Stimulated activated memory B cell treated with anti-CD40 and anti-IgM and Interleukin-4, amounts not matched to agents 10 μg/mL and 1 μg/mL and 100 μg/mL, for 72 hours (primary cell): Measurements from ENCODE around the gene SARNP.
"Not testable (repeated sequence)": the region's sequence is repeated elsewhere in the genome, so short reads cannot be mapped to it uniquely, and the experiment has no call there.

Source experiments
- ATAC-seq: fragments of 150-1000 bp; cut with Tn5 transposase; 2 replicates; pipeline ENCODE4 v1.10.0; 2021
- H3K27ac Mint-ChIP-seq: one replicate; pipeline ENCODE4 v1.8.0; 2022; ENCODE audit warnings: mild to moderate bottlenecking, mixed read lengths
- H3K27me3 Mint-ChIP-seq: one replicate; pipeline ENCODE4 v1.8.0; 2022; ENCODE audit warnings: mixed read lengths
- H3K36me3 Mint-ChIP-seq: one replicate; pipeline ENCODE4 v1.8.0; 2022; ENCODE audit warnings: mixed read lengths
- H3K4me1 Mint-ChIP-seq: one replicate; pipeline ENCODE4 v1.8.0; 2022; ENCODE audit warnings: mixed read lengths
- H3K4me3 Mint-ChIP-seq: one replicate; pipeline ENCODE4 v1.8.0; 2022; ENCODE audit warnings: mild to moderate bottlenecking, moderate library complexity, mixed read lengths
- H3K9me3 Mint-ChIP-seq: one replicate; pipeline ENCODE4 v1.8.0; 2022; ENCODE audit warnings: mixed read lengths

The SARNP gene

GRCh38 chr12:55780685-55781084 lies 36.8 kb downstream of the SARNP start:
- no peaks in the 10 kb centered on the region for H3K9me3 Mint-ChIP-seq
- peaks cover 51% of the 10 kb centered on the region for H3K36me3 Mint-ChIP-seq
- H3K4me1 Mint-ChIP-seq = peaks cover 4% of the 10 kb centered on the region
- H3K27ac Mint-ChIP-seq = peak overlapping the region; percentile 4
- no peak for ATAC-seq
- H3K4me3 Mint-ChIP-seq = no peak overlapping the region
- no peaks in the 10 kb centered on the region for H3K27me3 Mint-ChIP-seq

- ATAC-seq = no peak
- peaks cover 43% of the 10 kb centered on the region for H3K36me3 Mint-ChIP-seq
- no peaks in the 10 kb centered on the region for H3K27me3 Mint-ChIP-seq
- no peaks in the 10 kb centered on the region for H3K9me3 Mint-ChIP-seq
- H3K4me3 Mint-ChIP-seq = no peak overlapping the region
- H3K27ac Mint-ChIP-seq = no peak overlapping the region
- peaks cover 5% of the 10 kb centered on the region for H3K4me1 Mint-ChIP-seq
Observed at GRCh38 chr12:55777856-55778255, 39.7 kb downstream of the SARNP start.

- H3K9me3 Mint-ChIP-seq = no peaks in the 10 kb centered on the region
- ATAC-seq = no peak
- H3K27me3 Mint-ChIP-seq = no peaks in the 10 kb centered on the region
- peaks cover 11% of the 10 kb centered on the region for H3K4me1 Mint-ChIP-seq
- H3K36me3 Mint-ChIP-seq = peaks cover 40% of the 10 kb centered on the region
- H3K27ac Mint-ChIP-seq = no peak overlapping the region
- no peak overlapping the region for H3K4me3 Mint-ChIP-seq
Observed at GRCh38 chr12:55771736-55772135, 45.8 kb downstream of the SARNP start.

GRCh38 chr12:55767156-55767555 lies 50.4 kb downstream of the SARNP start:
- Mint-ChIP-seq H3K4me1 (peaks cover 6% of the 10 kb centered on the region), H3K27me3 (no peaks in the 10 kb centered on the region), H3K36me3 (peaks cover 31% of the 10 kb centered on the region), H3K27ac (no peak overlapping the region), H3K4me3 (no peak overlapping the region), H3K9me3 (no peaks in the 10 kb centered on the region)
- ATAC-seq = no peak

- H3K27me3 Mint-ChIP-seq = no peaks in the 10 kb centered on the region
- H3K36me3 Mint-ChIP-seq = peaks cover 28% of the 10 kb centered on the region
- no peaks in the 10 kb centered on the region for H3K9me3 Mint-ChIP-seq
- no peak for ATAC-seq
- H3K4me1 Mint-ChIP-seq = no peaks in the 10 kb centered on the region
- no peak overlapping the region for H3K4me3 Mint-ChIP-seq
- no peak overlapping the region for H3K27ac Mint-ChIP-seq
Observed at GRCh38 chr12:55765736-55766290, 51.7 kb downstream of the SARNP start.

- ATAC-seq = no peak
- Mint-ChIP-seq H3K27ac (no peak overlapping the region), H3K27me3 (no peaks in the 10 kb centered on the region), H3K36me3 (peaks cover 38% of the 10 kb centered on the region), H3K9me3 (no peaks in the 10 kb centered on the region), H3K4me3 (no peak overlapping the region), H3K4me1 (no peaks in the 10 kb centered on the region)
Observed at GRCh38 chr12:55762646-55763045, 54.9 kb downstream of the SARNP start.

- Mint-ChIP-seq H3K27me3 (no peaks in the 10 kb centered on the region), H3K27ac (no peak overlapping the region), H3K4me1 (peaks cover 3% of the 10 kb centered on the region), H3K36me3 (peaks cover 37% of the 10 kb centered on the region), H3K4me3 (no peak overlapping the region), H3K9me3 (no peaks in the 10 kb centered on the region)
- ATAC-seq = no peak
Observed at GRCh38 chr12:55760663-55761062, 56.9 kb downstream of the SARNP start.

GRCh38 chr12:55758575-55758974 lies 58.9 kb downstream of the SARNP start:
- not testable (repeated sequence) for H3K27me3 Mint-ChIP-seq, H3K27ac Mint-ChIP-seq, H3K4me1 Mint-ChIP-seq, ATAC-seq, H3K4me3 Mint-ChIP-seq, H3K9me3 Mint-ChIP-seq
- peaks cover 48% of the 10 kb centered on the region for H3K36me3 Mint-ChIP-seq

GRCh38 chr12:55757701-55758100 lies 59.8 kb downstream of the SARNP start:
- H3K27ac Mint-ChIP-seq = peak overlapping the region; percentile 50
- H3K4me3 Mint-ChIP-seq = no peak overlapping the region
- H3K4me1 Mint-ChIP-seq = peaks cover 7% of the 10 kb centered on the region
- ATAC-seq = no peak
- H3K9me3 Mint-ChIP-seq = no peaks in the 10 kb centered on the region
- peaks cover 48% of the 10 kb centered on the region for H3K36me3 Mint-ChIP-seq
- no peaks in the 10 kb centered on the region for H3K27me3 Mint-ChIP-seq

GRCh38 chr12:55755246-55755645 lies 62.3 kb downstream of the SARNP start:
- peaks cover 41% of the 10 kb centered on the region for H3K36me3 Mint-ChIP-seq
- H3K27ac Mint-ChIP-seq = peak overlapping the region; percentile 39

GRCh38 chr12:55748230-55748993 lies 69.1 kb downstream of the SARNP start:
- no peak overlapping the region for H3K4me3 Mint-ChIP-seq
- peak overlapping the region; percentile 26 for H3K27ac Mint-ChIP-seq
- H3K4me1 Mint-ChIP-seq = peaks cover 42% of the 10 kb centered on the region
- no peaks in the 10 kb centered on the region for H3K27me3 Mint-ChIP-seq
- H3K36me3 Mint-ChIP-seq = peaks cover 22% of the 10 kb centered on the region
- ATAC-seq = no peak
- no peaks in the 10 kb centered on the region for H3K9me3 Mint-ChIP-seq

More at GRCh38 chr12:55755246-55755645, 62.3 kb downstream of the SARNP start:
- no peaks in the 10 kb centered on the region for H3K27me3 Mint-ChIP-seq
- no peaks in the 10 kb centered on the region for H3K9me3 Mint-ChIP-seq
- H3K4me3 Mint-ChIP-seq = no peak overlapping the region
- no peak for ATAC-seq
- H3K4me1 Mint-ChIP-seq = peaks cover 7% of the 10 kb centered on the region

- Mint-ChIP-seq H3K36me3 (peaks cover 22% of the 10 kb centered on the region), H3K4me3 (no peak overlapping the region), H3K27ac (peak overlapping the region; percentile 26), H3K4me1 (peaks cover 55% of the 10 kb centered on the region), H3K27me3 (no peaks in the 10 kb centered on the region), H3K9me3 (no peaks in the 10 kb centered on the region)
- ATAC-seq = no peak
Observed at GRCh38 chr12:55746913-55747231, 70.7 kb downstream of the SARNP start.

GRCh38 chr12:55746174-55746912 lies 71.2 kb downstream of the SARNP start:
- Mint-ChIP-seq H3K9me3 (no peaks in the 10 kb centered on the region), H3K27me3 (no peaks in the 10 kb centered on the region), H3K4me3 (peak overlapping the region; percentile 42), H3K27ac (peak overlapping the region; percentile 26), H3K36me3 (peaks cover 22% of the 10 kb centered on the region), H3K4me1 (peaks cover 57% of the 10 kb centered on the region)
- no peak for ATAC-seq

- Mint-ChIP-seq H3K36me3 (peaks cover 17% of the 10 kb centered on the region), H3K4me1 (peaks cover 57% of the 10 kb centered on the region), H3K4me3 (peak overlapping the region; percentile 42), H3K27ac (peak overlapping the region; percentile 26), H3K27me3 (no peaks in the 10 kb centered on the region), H3K9me3 (no peaks in the 10 kb centered on the region)
- ATAC-seq = no peak
Observed at GRCh38 chr12:55745361-55746173, 72.0 kb downstream of the SARNP start.
